ENCODE results near the gene POGZ.

Gene POGZ

GRCh38 chr1:151501474-151501873 lies 42.2 kb upstream of the POGZ start:
- no peak for DNase-seq (ENCODE audit: extremely low read depth, low read depth)

GRCh38 chr1:151499930-151500329 lies 40.6 kb upstream of the POGZ start:
- no peak for TF ChIP-seq CTCF (IDR thresholded peaks at IDR 0.05; ENCODE audit: low read depth, low read length)
- DNase-seq (ENCODE audit: extremely low read depth, low read depth): no peak

More at GRCh38 chr1:151501474-151501873, 42.2 kb upstream of the POGZ start:
- TF ChIP-seq CTCF (IDR thresholded peaks at IDR 0.05; ENCODE audit: low read depth, low read length): no peak; the same call in none of the 2 replicates

- DNase-seq (ENCODE audit: extremely low read depth, low read depth): no peak
- no peak for TF ChIP-seq CTCF (IDR thresholded peaks at IDR 0.05; ENCODE audit: low read depth, low read length)
Measured at GRCh38 chr1:151499365-151499764, 40.1 kb upstream of the POGZ start.

- DNase-seq (ENCODE audit: extremely low read depth, low read depth): no peak
Measured at GRCh38 chr1:151495316-151495715, 36.0 kb upstream of the POGZ start.

GRCh38 chr1:151494741-151495281 lies 35.5 kb upstream of the POGZ start:
- peak; percentile 8 for DNase-seq (ENCODE audit: extremely low read depth, low read depth)

More at GRCh38 chr1:151495316-151495715, 36.0 kb upstream of the POGZ start:
- TF ChIP-seq CTCF (IDR thresholded peaks at IDR 0.05; ENCODE audit: low read depth, low read length): no peak

GRCh38 chr1:151493042-151493441 lies 33.7 kb upstream of the POGZ start:
- no peak for TF ChIP-seq CTCF (IDR thresholded peaks at IDR 0.05; ENCODE audit: low read depth, low read length)
- DNase-seq (ENCODE audit: extremely low read depth, low read depth): no peak

More at GRCh38 chr1:151494741-151495281, 35.5 kb upstream of the POGZ start:
- TF ChIP-seq CTCF (IDR thresholded peaks at IDR 0.05; ENCODE audit: low read depth, low read length): no peak

- TF ChIP-seq CTCF (IDR thresholded peaks at IDR 0.05; ENCODE audit: low read depth, low read length): no peak
- no peak for DNase-seq (ENCODE audit: extremely low read depth, low read depth)
Measured at GRCh38 chr1:151492120-151492519, 32.8 kb upstream of the POGZ start.

Measured in AG09319 (cell line).